ENCODE results near the gene PRIMA1. TPM values are rescaled to one million over a fixed set of nuclear protein-coding genes. Genes with fewer than 3 reads are reported as not detected.

The PRIMA1 gene
- total and polyA plus RNA-seq, 10 of the 15 experiments (the other 5 are each of a cell fraction or from before 2014, with no cell fraction given), result not detected

DNA sequence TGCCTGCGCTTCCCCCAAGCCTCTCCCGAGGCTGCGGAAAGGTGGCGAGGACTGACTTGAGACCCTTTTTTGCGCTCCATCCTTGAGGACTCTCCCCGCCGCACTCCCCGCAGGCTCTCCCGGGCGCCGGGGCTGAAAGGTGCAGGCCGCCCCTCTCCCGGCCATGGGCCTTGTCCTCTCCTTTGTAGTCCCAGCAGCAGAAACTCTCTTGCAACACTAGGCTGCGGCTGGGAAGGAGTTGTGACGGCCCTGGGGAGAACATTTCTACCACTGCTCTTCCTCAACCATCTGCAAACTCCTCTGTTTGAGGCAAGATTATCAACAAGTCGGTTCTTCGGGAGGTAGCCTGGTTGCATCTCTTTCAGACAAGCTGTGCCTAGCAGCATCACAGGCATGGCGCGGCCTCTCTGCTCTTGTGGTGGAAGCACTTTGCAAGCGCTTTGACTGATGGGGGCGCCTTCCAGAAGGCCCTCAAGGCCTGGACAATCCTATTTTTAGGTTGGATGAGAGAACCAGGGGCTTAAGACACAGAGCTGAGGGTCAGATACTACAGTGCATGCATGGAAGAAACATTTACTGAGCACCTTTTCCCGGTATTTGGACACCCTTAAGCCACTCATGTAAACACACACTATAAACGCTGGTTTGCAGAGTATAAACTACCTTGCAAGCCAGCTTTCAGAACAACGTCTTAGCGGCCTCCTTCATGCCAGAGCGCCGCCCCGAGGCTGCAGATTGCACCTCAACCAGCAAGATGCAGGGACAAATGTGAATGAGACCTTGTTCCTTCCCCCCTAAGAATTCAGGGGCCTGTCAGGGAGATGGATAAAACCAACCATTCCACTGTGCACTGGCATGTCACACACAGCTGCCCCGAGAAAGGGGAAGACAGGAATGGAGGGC, 1.2 kb upstream of the PRIMA1 start:
- TF ChIP-seq, protein P1, sequence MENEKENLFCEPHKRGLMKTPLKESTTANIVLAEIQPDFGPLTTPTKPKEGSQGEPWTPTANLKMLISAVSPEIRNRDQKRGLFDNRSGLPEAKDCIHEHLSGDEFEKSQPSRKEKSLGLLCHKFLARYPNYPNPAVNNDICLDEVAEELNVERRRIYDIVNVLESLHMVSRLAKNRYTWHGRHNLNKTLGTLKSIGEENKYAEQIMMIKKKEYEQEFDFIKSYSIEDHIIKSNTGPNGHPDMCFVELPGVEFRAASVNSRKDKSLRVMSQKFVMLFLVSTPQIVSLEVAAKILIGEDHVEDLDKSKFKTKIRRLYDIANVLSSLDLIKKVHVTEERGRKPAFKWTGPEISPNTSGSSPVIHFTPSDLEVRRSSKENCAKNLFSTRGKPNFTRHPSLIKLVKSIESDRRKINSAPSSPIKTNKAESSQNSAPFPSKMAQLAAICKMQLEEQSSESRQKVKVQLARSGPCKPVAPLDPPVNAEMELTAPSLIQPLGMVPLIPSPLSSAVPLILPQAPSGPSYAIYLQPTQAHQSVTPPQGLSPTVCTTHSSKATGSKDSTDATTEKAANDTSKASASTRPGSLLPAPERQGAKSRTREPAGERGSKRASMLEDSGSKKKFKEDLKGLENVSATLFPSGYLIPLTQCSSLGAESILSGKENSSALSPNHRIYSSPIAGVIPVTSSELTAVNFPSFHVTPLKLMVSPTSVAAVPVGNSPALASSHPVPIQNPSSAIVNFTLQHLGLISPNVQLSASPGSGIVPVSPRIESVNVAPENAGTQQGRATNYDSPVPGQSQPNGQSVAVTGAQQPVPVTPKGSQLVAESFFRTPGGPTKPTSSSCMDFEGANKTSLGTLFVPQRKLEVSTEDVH (IDR thresholded peaks at IDR 0.05; ENCODE audit: low read depth, partially characterized antibody), result no peak
- no TSS peak for BruUV-seq (replicated peaks)
- no peak overlapping the region for H2AFZ ChIP-seq (ENCODE audit: control insufficient read depth, low read depth, low read length)

More for the DNA sequence above, 1.2 kb upstream of the PRIMA1 start:
- intact Hi-C loops (cut with micrococcal nuclease; ENCODE audit: unreplicated experiment) (no loop called here), in situ Hi-C loops (cut with MboI) (no loop called here)
- H3K4me3 ChIP-seq, result no peak overlapping the region
- H3K36me3 ChIP-seq (ENCODE audit: control insufficient read depth in 2 of 2, insufficient read depth in 2 of 2, low read length in 1 of 2), result no peaks in the 10 kb centered on the region
- peaks cover 6 to 8% of the 10 kb centered on the region in 2 experiments; a peak in 3 of 4 replicates for H3K27me3 ChIP-seq (replicated peaks in 1 of 2; ENCODE audit: control insufficient read depth in 2 of 2, insufficient read depth in 2 of 2, low read length in 1 of 2)
- H3K4me1 ChIP-seq (ENCODE audit: control insufficient read depth, insufficient read depth, low read length), result no peaks in the 10 kb centered on the region
- no peak for ATAC-seq
- ChIA-PET SMC1A (ENCODE audit: uncharacterized antibody, unreplicated experiment) (no interaction called here), CTCF (no interaction called here), RAD21 (ENCODE audit: unreplicated experiment) (no interaction called here), POLR2A (no interaction called here)
- H4K20me1 ChIP-seq (ENCODE audit: control insufficient read depth, insufficient read depth), result no peaks in the 10 kb centered on the region
- WGBS (ENCODE audit: insufficient coverage, insufficient replicate concordance, low lambda C conversion rate, missing lambda C conversion rate), result 30% methylated on average over 29 of the region's 29 CpGs
- no peak for DNase-seq (ENCODE audit: low read depth, low spot score)
- no peak overlapping the region for H3K4me2 ChIP-seq (ENCODE audit: control insufficient read depth, insufficient read depth)
- H3K79me2 ChIP-seq (ENCODE audit: control insufficient read depth, insufficient read depth, low read length), result no peaks in the 10 kb centered on the region
- no peak overlapping the region for H3K9ac ChIP-seq (ENCODE audit: control insufficient read depth, insufficient read depth, low read length)
- no peak for FAIRE-seq
- no peaks in the 10 kb centered on the region; the same call in 2 of the 3 replicates for H3K9me3 ChIP-seq (replicated peaks; ENCODE audit: control insufficient read depth, insufficient read depth, low read length)
- H3K27ac ChIP-seq (ENCODE audit: control insufficient read depth, insufficient read depth), result no peak overlapping the region

Data from GM12878 (cell line).